Endothelial cell of umbilical vein (primary cell): ENCODE data around the gene TTLL7. TPM values are rescaled to one million over a fixed set of nuclear protein-coding genes. Genes with fewer than 3 reads are reported as not detected.

Source experiments
- BruUV-seq: library from RNA; stranded (reverse); fragments of 400-500 nt; replicated peaks from 2 replicates; lab custom pipeline; 2021; lab: Mats Ljungman, UMichigan
- CTCF ChIA-PET: fragments of 300-600, 350-600 bp; sonication (Branson Sonifier 250); formaldehyde crosslinking; loops from one replicate; lab custom pipeline; 2021; ENCODE audit warnings: antibody characterized with exemption, inconsistent platforms; lab: Charles Lee
- POLR2A ChIA-PET: fragments of 300-600, 350-600 bp; sonication (Branson Sonifier 250); formaldehyde crosslinking; loops from one replicate; lab custom pipeline; 2021; ENCODE audit warnings: antibody characterized with exemption, inconsistent platforms; lab: Charles Lee
- DNase-seq: peaks from one replicate; pipeline ENCODE4 v3.0.0-alpha.2; 2011; ENCODE audit warnings: low read depth, low spot score
- FAIRE-seq: peaks from 2 replicates; lab custom pipeline; 2011; peaks lifted over from hg19 to GRCh38; lab: Jason Lieb, UNC
- H2AFZ ChIP-seq: 2 replicates; pipeline ENCODE4 v1.6.0; 2012; ENCODE audit warnings: low read depth, low read length, control low read depth, inconsistent platforms
- H3K27ac ChIP-seq: 2 replicates; pipeline ENCODE4 v1.5.1; 2011; ENCODE audit warnings: low read depth, mild to moderate bottlenecking, control low read depth, low read length, moderate library complexity; ENCODE audit not compliant: insufficient read depth
- H3K27me3 ChIP-seq, 2 experiments: 2 replicates each; pipeline versions ENCODE4 v1.6.0 to v1.6.1; 2011; ENCODE audit warnings: low read length in 2 of 2, mixed read lengths in 1 of 2; ENCODE audit not compliant: control insufficient read depth in 2 of 2, insufficient read depth in 2 of 2
- H3K36me3 ChIP-seq, 2 experiments: 2 replicates in 1 of 2; 3 replicates in 1 of 2; pipeline ENCODE4 v1.5.1; 2011; ENCODE audit warnings: low read length in 2 of 2, mild to moderate bottlenecking in 1 of 2, moderate library complexity in 1 of 2; ENCODE audit not compliant: control insufficient read depth in 2 of 2, insufficient read depth in 2 of 2; ENCODE audit errors: extremely low read depth in 1 of 2
- H3K4me1 ChIP-seq: 3 replicates; pipeline ENCODE4 v1.5.1; 2011; ENCODE audit warnings: mild to moderate bottlenecking, low read length; ENCODE audit not compliant: control insufficient read depth, insufficient read depth; ENCODE audit errors: extremely low read depth
- H3K4me2 ChIP-seq: 2 replicates; pipeline ENCODE4 v1.6.1; 2011; ENCODE audit warnings: low read length, control low read depth, mixed read lengths; ENCODE audit not compliant: insufficient read depth
- H3K4me3 ChIP-seq, 3 experiments: fragments of 200-600 bp in 1 of 3; sonication (generic), shearing (Covaris generic) in 1 of 3; replicated peaks in 1 of 3; 2 replicates each; pipeline ENCODE4 v1.5.1; 2011 to 2016; ENCODE audit warnings: control low read depth in 3 of 3, low read length in 3 of 3, mild to moderate bottlenecking in 2 of 3, inconsistent platforms in 1 of 3, low read depth in 1 of 3, moderate library complexity in 1 of 3; ENCODE audit not compliant: insufficient read depth in 1 of 3
- H3K79me2 ChIP-seq: 2 replicates; pipeline ENCODE4 v1.6.0; 2012; ENCODE audit warnings: low read length, inconsistent platforms; ENCODE audit not compliant: control insufficient read depth, insufficient read depth
- H3K9ac ChIP-seq: replicated peaks from 2 replicates; pipeline ENCODE3; 2011; ENCODE audit warnings: low read length, control low read depth; ENCODE audit not compliant: insufficient read depth; ENCODE audit errors: extremely low read depth
- H3K9me1 ChIP-seq: replicated peaks from 3 replicates; pipeline ENCODE4 v1.6.0; 2011; ENCODE audit warnings: mild to moderate bottlenecking, low read length; ENCODE audit not compliant: control insufficient read depth, insufficient read depth; ENCODE audit errors: extremely low read depth
- H3K9me3 ChIP-seq: replicated peaks from 2 replicates; pipeline ENCODE4 v1.5.1; 2012; ENCODE audit warnings: low read length, inconsistent platforms; ENCODE audit not compliant: control insufficient read depth, insufficient read depth
- H4K20me1 ChIP-seq: replicated peaks from 2 replicates; pipeline ENCODE3; 2011; ENCODE audit warnings: mild to moderate bottlenecking, low read length; ENCODE audit not compliant: control insufficient read depth, insufficient read depth; ENCODE audit errors: extremely low read depth
- CTCF ChIP-seq, 2 donors: IDR thresholded peaks; 1 replicate in 1 of 2; 2 replicates in 1 of 2; pipeline ENCODE4 v1.5.1; 2011; ENCODE audit warnings: low read length in 2 of 2, mild to moderate bottlenecking in 2 of 2, moderate library complexity in 2 of 2, control low read depth in 1 of 2, inconsistent platforms in 1 of 2, low read depth in 1 of 2; ENCODE audit not compliant: insufficient read depth in 1 of 2; ENCODE audit errors: extremely low read depth in 1 of 2
- EZH2 ChIP-seq: IDR thresholded peaks from 2 replicates; pipeline ENCODE4 v1.6.1; 2012; ENCODE audit warnings: borderline replicate concordance, low read depth, mild to moderate bottlenecking, moderate library complexity, low read length, inconsistent platforms; ENCODE audit not compliant: severe bottlenecking
- FOS ChIP-seq: IDR thresholded peaks from 2 replicates; pipeline ENCODE4 v1.6.1; 2011; ENCODE audit warnings: mild to moderate bottlenecking, low read length, moderate library complexity, borderline replicate concordance; ENCODE audit not compliant: insufficient read depth
- GATA2 ChIP-seq: IDR thresholded peaks from 2 replicates; pipeline ENCODE4 v1.7.0; 2011; ENCODE audit warnings: low read depth, mild to moderate bottlenecking, moderate library complexity, mixed read lengths, low read length; ENCODE audit not compliant: insufficient read length, insufficient read depth
- JUN ChIP-seq: IDR thresholded peaks from 2 replicates; pipeline ENCODE4 v1.6.1; 2011; ENCODE audit warnings: borderline replicate concordance, low read depth; ENCODE audit not compliant: insufficient read length, insufficient read depth
- MAX ChIP-seq: IDR thresholded peaks from 2 replicates; pipeline ENCODE4 v1.6.1; 2011; ENCODE audit not compliant: insufficient read depth, insufficient read length
- MYC ChIP-seq: IDR thresholded peaks from one replicate; pipeline ENCODE4 v1.6.1; 2011; ENCODE audit warnings: mild to moderate bottlenecking, low read depth, low read length
- POLR2A ChIP-seq: IDR thresholded peaks from 2 replicates; pipeline ENCODE4 v1.6.1; 2012; ENCODE audit warnings: low read depth, mild to moderate bottlenecking, control low read depth, low read length
- POLR2AphosphoS5 ChIP-seq: IDR thresholded peaks from 2 replicates; pipeline ENCODE4 v1.6.1; 2012; ENCODE audit warnings: low read depth, mild to moderate bottlenecking, control low read depth, low read length, moderate library complexity; ENCODE audit not compliant: insufficient read depth
- dilution Hi-C: fragments of 300-500 bp; cut with MboI; formaldehyde crosslinking; loops from one replicate; pipeline ENCODE4 v1.15.0; 2019; ENCODE audit warnings: low sequenced_read_pairs; ENCODE audit not compliant: extremely low pct_ligation_motif_present
- intact Hi-C: fragments of 100-400 bp; cut with micrococcal nuclease; formaldehyde crosslinking; loops from one replicate; pipeline ENCODE4 v1.10.0; 2022
- polyA plus RNA-seq, 4 experiments: library from polyadenylated mRNA; depleted of rRNA in 3 of 4; stranded (reverse) in 3 of 4; unstranded in 1 of 4; fragments of >200 nt; gene quantifications; 2 replicates each; pipeline versions ENCODE4 v1.2.1 to v1.2.3, GENCODE V29; 2011 to 2012; ENCODE audit warnings: missing spikeins in 1 of 4
- total RNA-seq: library from RNA; stranded (reverse); gene quantifications from 2 replicates; pipeline ENCODE4 v1.2.3, GENCODE V29; 2021

Gene TTLL7
- total and polyA plus RNA-seq, 2 donors (not counting 3 experiments of a cell fraction or from before 2014, with no cell fraction given) = 2.1 to 11.7 TPM

DNA sequence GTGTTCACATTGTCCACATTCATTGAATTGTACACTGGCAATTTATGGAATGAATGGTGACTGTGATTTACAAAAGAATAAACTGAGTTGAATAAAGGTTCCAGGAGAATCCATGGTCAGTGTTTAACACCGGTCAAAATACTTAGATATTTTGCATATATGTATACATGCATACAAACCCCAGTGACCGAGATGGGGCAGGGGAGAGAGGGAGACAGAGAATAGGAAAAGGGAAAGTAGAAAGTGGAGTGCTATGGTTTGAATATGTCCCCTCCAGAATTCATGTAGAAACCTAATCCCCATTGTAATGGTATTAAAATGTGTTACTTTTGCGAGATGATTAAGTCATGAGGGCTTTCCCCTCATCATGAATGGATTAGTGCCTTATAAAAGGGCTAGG is 154.4 kb downstream of the TTLL7 start:
- dilution Hi-C loops = no loop called here
- no peak overlapping the region for H3K9ac ChIP-seq

More for the DNA sequence above, 154.4 kb downstream of the TTLL7 start:
- ChIA-PET CTCF (no interaction called here), POLR2A (no interaction called here)
- DNase-seq (no peak), FAIRE-seq (no peak)
- H3K27ac ChIP-seq = no peak overlapping the region
- H3K4me1 ChIP-seq = no peaks in the 10 kb centered on the region
- H4K20me1 ChIP-seq = no peaks in the 10 kb centered on the region
- no TSS peak for BruUV-seq
- H3K4me2 ChIP-seq = no peak overlapping the region
- H3K9me1 ChIP-seq = no peaks in the 10 kb centered on the region
- H3K4me3 ChIP-seq = no peak overlapping the region
- peaks cover 0 to 2% of the 10 kb centered on the region in 2 experiments for H3K27me3 ChIP-seq
- H3K9me3 ChIP-seq = no peaks in the 10 kb centered on the region
- no peak for TF ChIP-seq POLR2A
- TF ChIP-seq GATA2 = no peak
- no peak for TF ChIP-seq MYC
- TF ChIP-seq POLR2AphosphoS5 = no peak
- no peak for TF ChIP-seq EZH2
- no peak for TF ChIP-seq FOS
- TF ChIP-seq CTCF (IDR thresholded peaks at IDR 0.05; ENCODE audit: extremely low read depth in 1 of 2, insufficient read depth in 1 of 2, low read depth in 1 of 2, low read length in 2 of 2) = no peak
- no peak for TF ChIP-seq JUN
- no peak for TF ChIP-seq MAX
- intact Hi-C loops = no loop called here
- no peak overlapping the region for H2AFZ ChIP-seq
- H3K36me3 ChIP-seq = no peaks in the 10 kb centered on the region
- H3K79me2 ChIP-seq = no peaks in the 10 kb centered on the region
